Activated T-cell treated with anti-CD3 and anti-CD28 coated beads for 48 hours (primary cell): ENCODE data around the gene YIF1B.

Experiments used
- DNase-seq: peaks from one replicate; pipeline ENCODE4 v3.0.0-alpha.2; 2020; ENCODE audit warnings: low read depth

Gene YIF1B

DNA sequence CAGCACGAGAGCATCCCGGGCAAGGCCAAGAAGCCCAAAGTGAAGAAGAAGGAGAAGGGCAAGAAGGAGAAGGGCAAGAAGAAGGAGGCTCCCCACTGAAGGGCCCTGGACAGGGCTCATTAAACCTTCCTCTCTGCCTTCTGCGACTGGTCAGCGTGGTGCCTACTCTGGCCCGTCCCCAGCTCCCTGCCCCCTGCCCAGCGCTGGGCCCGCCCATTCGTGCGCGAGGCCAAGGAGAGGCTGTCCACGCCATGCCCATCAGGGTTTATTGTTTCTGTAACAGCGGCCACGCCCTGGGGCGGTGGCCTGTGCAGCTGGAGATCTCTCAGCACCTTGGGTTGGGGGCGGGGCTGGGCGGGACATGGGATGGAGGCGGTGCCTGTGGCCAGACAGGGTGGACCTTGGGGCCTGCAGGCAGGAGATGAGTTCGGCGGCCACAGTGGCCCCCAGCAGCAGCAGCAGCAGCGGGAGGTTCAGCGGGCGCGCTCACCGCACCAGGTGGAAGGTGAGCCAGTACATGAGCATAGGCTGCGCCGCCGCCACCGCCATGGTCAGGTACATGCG lies 10.8 kb downstream of the YIF1B start:
- no peak for DNase-seq

- DNase-seq, result no peak
Measured at GRCh38 chr19:38304352-38304865, 11.3 kb downstream of the YIF1B start.

- no peak for DNase-seq
Measured at GRCh38 chr19:38303517-38304351, 12.0 kb downstream of the YIF1B start, which contains the start of gene C19orf33. C19orf33 (plus strand) TSS chr19:38304251; CDS start chr19:38304262, 11 bp downstream.

DNA sequence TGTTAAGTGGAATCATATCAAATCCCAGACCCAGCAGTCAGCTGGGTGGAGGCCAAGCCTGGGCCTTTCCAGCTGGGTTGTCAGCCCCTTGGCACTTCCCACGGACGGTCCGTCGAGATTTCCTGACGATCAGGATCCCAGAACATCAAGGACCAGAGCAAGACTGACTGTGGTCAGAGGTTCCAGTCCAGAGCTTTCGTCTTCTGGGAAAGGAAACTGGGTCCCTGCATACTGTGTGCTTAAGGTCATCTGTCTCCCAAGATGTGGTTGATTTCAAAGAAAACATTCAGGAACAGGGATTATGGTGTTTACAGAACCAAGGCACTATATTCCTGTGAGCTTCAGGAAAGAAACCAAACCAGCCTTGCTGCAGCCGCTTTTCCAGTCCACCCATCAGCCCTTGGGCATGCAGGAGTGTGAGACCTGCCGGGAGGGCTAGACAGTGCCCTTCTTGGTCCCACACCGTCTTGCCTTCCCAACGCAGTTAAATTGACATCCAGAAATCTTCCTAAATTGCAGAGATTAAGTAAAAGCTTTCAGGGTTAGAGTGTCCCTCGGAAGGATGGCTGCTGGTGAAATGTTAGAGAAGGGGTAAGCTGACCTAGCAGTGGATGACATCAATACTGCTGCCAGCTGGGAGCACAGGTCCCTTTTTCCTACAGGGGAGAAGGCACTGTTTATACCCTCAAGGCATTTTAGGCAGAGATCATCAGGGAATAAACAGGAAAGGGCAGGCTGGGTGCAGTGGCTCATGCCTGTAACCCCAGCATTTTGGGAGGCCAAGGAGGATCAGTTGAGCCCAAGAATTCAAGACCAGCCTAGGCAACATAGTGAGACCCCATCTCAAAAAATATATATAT lies 16.7 kb downstream of the YIF1B start:
- DNase-seq, result no peak

DNA sequence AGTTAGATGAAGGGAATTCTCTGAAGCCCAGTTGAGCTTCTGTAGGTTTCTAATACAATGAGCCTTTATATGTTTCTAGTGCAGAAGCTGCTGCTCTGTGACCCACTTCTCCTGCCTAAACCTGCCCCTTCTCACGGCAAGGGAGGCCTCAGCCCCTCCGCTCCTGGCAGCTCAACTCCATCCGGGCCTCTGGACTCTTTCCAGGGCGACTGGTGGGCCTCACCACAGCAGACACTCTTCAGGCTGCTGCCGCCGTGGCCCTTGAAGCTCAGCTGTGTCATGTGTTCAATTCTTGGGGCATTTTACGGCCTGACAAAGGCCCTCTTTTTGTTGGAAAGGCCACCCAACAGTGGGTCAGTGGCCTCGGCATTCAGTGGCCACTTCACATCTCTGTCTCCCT lies 21.7 kb downstream of the YIF1B start:
- DNase-seq, result no peak

GRCh38 chr19:38293281-38293680 lies 22.5 kb downstream of the YIF1B start:
- no peak for DNase-seq

DNA sequence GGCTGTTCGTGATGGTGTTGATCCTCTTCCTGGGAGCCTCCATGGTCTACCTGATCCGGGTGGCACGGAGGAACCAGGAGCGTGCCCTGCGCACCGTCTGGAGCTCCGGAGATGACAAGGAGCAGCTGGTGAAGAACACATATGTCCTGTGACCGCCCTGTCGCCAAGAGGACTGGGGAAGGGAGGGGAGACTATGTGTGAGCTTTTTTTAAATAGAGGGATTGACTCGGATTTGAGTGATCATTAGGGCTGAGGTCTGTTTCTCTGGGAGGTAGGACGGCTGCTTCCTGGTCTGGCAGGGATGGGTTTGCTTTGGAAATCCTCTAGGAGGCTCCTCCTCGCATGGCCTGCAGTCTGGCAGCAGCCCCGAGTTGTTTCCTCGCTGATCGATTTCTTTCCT lies 23.9 kb downstream of the YIF1B start:
- no peak for DNase-seq

GRCh38 chr19:38290631-38291147 lies 25.1 kb downstream of the YIF1B start:
- DNase-seq, result no peak

DNA sequence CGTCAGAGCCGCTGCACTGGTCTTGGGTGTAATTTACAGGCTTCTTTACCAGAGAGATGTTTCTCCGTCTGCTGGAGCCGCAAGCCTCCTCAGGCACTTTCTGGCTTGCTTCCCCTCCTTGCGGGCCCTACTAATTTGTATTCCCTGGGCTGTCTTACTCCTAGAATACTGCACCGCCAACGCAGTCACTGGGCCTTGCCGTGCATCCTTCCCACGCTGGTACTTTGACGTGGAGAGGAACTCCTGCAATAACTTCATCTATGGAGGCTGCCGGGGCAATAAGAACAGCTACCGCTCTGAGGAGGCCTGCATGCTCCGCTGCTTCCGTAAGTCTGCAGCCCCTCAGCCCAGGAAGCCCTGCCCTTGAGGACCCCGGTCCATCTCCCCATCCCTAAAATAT lies 25.8 kb downstream of the YIF1B start:
- DNase-seq, result no peak

GRCh38 chr19:38288123-38288855 lies 27.5 kb downstream of the YIF1B start:
- no peak for DNase-seq

DNA sequence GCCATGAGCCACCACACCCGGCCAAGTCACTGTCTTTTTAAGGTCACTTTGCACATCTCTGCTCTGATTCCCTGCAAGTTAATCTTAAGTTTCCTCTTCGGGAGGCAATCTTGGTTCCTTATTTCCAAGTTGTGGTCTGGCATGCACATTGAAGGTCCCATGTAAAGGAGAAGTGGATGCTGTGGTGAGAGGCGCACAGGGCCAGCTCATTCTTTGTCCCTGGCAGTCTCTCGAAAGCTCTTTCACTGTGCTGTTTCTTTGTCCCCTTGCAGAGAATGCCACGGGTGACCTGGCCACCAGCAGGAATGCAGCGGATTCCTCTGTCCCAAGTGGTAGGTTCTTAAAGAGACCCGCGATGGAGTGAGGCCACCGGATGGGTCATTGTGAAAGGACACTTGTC lies 28.1 kb downstream of the YIF1B start:
- DNase-seq, result no peak

DNA sequence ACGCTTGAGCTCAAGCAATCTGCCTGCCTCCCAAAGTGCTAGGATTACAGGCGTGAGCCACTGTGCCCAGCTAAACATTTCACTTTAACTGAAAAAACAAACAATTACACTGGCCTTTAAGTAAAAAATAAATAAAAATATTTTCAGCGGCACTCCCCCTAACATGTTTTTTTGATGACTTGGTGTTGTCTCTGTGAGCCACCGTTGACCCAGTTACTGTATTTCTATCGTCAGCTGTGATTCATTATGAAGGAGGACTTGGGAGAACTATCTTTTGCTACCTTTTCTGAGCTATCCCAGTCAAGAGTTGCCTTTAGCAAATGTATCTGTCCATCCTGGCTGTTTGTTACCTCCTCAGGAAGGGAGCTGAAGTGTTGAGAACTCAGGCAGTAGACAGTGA lies 30.2 kb downstream of the YIF1B start:
- no peak for DNase-seq

DNA sequence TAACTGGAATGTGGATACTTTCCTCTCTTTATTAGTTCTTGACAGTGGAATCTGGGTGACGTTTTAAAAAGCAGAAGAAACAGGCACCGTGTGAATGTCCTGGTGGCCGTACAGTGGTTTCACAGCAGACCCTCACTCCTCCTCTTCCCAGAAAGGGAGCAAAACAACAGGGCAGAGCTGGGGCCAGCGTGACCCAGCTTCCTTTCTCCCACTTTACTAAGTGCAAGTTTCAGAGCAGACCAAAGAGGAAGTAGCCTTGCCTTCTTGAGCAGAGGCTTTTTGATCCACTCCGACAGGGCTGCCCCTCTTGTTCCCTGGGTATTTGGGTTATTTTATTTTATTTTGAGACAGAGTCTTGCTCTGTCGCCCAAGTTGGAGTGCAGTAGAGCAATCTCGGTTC lies 31.3 kb downstream of the YIF1B start:
- DNase-seq, result no peak

DNA sequence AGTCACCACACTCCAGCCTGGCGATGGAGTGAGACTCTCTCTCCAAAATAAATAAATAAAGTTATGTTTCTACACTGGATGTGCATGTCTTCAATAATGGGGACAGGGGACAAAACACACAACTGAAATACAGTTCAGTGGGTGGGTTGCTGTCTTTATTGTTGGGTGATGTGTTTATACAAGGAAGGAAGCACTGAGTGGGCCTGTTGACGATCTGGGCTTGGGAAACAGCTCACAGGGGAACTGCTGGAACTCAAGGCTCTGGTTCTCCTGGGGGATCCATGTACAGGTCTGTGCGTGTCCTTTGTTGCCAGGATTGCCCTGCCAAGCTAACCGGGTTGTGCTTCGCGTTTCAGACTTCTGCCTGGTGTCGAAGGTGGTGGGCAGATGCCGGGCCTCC lies 32.5 kb downstream of the YIF1B start:
- no peak for DNase-seq

DNA sequence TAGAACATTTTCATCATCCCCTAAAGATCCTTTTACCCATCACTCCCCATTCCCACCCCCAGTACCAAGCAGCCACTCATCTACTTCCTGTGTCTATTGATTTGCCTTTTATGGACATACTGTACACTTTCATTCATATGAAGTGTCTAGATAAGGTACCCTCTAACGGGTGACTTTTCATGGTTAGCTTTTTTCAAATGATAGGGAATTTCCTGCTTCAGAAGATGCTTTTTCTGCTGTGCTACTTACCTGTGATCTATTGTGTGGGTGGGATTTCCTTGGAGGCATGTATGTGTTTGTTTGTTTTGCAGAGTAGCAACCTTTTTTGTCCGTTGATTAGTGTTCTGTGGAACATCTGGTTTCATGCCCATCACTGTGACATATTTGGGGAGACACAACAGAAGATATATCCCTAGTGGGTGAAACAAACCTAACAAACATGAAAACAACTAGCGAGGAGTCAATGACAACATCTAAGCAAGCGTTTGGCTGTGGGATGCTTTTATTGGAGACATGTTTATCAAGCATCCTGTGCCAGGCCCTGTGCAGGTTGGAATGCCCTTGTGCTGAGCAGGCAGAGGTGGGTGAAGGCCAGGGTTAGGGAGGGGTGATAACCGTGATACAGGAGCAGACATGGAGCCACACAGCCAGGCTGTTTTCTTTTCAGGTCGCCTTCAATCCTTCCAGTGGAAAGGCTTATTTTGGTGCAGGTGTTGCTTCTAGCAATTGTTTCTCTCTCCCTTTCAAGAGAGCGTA lies 33.8 kb downstream of the YIF1B start:
- DNase-seq, result no peak

DNA sequence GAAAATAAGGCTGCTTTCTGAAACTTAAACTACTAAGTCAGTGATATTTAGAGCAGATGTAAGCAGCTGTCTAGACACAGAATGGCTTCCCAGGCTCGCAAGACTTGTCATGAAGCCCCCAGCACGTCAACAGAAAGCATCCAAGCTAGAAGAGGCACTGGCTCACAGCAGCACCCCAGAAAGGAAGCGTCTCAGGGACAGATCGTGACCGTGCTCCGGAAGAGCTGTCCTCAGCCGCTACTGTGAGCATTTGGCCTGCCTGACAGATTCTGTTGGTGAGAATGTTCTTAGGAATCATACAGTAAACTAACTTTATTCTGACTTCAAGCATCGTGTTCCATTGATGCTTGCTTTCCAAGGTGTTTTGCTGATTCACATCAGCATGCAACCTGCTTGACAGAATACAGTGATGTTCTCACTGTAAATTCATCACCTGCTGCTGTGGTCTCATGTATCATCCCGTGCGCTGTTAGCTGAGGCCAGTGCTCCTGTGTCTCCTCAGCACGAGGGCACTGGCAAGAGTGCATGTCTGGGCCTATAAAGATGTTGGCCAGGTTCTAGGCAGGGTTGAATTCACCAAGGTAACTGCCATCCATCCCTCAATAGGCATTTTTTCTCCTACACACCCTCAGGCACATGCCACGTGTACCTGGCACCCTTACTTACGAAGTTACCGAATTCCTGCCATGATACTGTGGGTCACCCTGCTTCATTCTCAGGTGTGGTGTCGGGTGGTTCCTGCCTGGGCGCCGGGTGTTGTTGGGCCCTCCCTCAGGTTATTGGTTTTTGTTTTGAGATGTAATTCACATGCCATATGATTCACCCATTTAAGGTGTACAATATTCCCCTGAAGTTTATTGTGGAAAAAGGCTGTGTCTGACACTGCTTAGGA lies 35.5 kb downstream of the YIF1B start:
- no peak for DNase-seq

GRCh38 chr19:38278751-38279150 lies 37.0 kb downstream of the YIF1B start:
- DNase-seq, result no peak

DNA sequence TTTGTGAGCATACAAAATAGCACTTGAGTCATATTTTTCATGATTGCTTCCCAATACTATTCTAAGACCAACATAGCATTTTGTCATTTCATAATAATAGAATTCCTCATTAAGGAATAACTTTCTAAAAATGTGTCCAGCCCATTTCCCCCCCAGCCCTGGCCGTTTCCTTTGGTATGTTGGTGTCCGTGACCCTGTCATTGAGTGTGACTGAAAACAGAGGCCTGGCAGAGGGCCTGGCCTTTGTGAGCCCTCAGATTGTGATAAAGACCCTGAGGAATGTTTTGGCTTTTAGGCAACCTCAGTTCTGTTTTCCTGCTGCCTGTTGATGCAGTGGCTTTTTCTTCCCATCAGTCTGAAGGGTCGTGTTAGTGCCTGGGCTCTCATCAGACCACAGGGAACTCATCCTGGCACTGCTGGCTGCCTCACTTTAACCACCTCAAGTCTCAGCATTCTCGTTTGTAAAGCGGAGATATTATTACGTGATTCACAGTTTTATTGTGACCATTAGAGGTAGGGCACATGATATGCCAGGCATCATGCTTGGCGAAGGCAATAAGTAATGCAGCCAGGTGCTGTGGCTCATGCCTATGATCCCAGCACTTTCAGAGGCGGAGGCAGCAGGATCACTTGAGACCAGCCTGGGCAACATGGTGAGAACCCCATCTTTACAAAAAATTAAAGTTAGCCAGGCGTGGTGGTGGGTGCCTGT lies 37.6 kb downstream of the YIF1B start:
- DNase-seq, result no peak

DNA sequence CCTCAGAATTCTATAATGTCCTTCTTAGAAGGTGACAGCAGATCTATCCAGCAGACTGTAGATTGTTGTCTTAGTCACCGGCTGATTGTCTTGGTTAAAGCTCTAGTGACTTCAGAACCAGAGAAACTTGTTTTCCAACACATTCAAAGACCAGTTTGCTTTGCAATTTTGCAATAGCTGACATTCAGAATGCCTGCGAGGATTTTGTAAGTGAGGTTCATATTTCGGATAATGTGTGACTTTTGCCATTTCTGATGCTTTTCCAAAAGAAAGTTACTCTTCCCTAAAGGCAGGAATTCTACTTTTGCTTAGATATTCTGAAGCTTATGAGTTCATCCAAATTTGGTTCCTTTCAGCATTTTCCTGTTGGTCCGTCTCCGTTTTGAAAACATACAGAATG lies 38.2 kb downstream of the YIF1B start:
- no peak for DNase-seq
